GM23248 (cell line): ENCODE data around the gene NOTCH2. TPM values are rescaled to one million over a fixed set of nuclear protein-coding genes. Genes with fewer than 3 reads are reported as not detected.

Experiments used
- DNase-seq: peaks from one replicate; pipeline ENCODE4 v3.0.0-alpha.2; 2015
- H2AFZ ChIP-seq: fragments of 200-600 bp; sonication (generic); 2 replicates; pipeline ENCODE4 v1.6.1; 2016; ENCODE audit warnings: antibody characterized with exemption
- H3F3A ChIP-seq: fragments of 200-600 bp; sonication (generic); 2 replicates; pipeline ENCODE4 v1.6.1; 2016; ENCODE audit warnings: mild to moderate bottlenecking, antibody characterized with exemption, mixed run types; ENCODE audit not compliant: insufficient read depth
- H3K27ac ChIP-seq: fragments of 200-600 bp; sonication (generic); 2 replicates; pipeline ENCODE4 v1.5.1; 2016; ENCODE audit warnings: mild to moderate bottlenecking
- H3K27me3 ChIP-seq: fragments of 200-600 bp; sonication (generic); replicated peaks from 2 replicates; pipeline ENCODE4 v1.6.1; 2016; ENCODE audit warnings: mild to moderate bottlenecking; ENCODE audit not compliant: insufficient read depth
- H3K36me3 ChIP-seq: fragments of 200-600 bp; sonication (generic); 2 replicates; pipeline ENCODE4 v1.6.1; 2016; ENCODE audit warnings: low read depth, mild to moderate bottlenecking
- H3K4me1 ChIP-seq: fragments of 200-600 bp; sonication (generic); 2 replicates; pipeline ENCODE4 v1.6.1; 2016; ENCODE audit warnings: mild to moderate bottlenecking; ENCODE audit not compliant: insufficient read depth
- H3K4me2 ChIP-seq: fragments of 200-600 bp; sonication (generic); one replicate; pipeline ENCODE4 v1.6.1; 2016; ENCODE audit warnings: mild to moderate bottlenecking; ENCODE audit not compliant: unreplicated experiment
- H3K4me3 ChIP-seq: fragments of 200-600 bp; sonication (generic); 2 replicates; pipeline ENCODE4 v1.5.1; 2016; ENCODE audit warnings: mild to moderate bottlenecking
- H3K79me2 ChIP-seq: fragments of 200-600 bp; sonication (generic); 2 replicates; pipeline ENCODE4 v1.6.1; 2016; ENCODE audit warnings: mild to moderate bottlenecking; ENCODE audit not compliant: insufficient read depth
- H3K9ac ChIP-seq: fragments of 200-600 bp; sonication (generic); 2 replicates; pipeline ENCODE4 v1.6.1; 2016; ENCODE audit warnings: mild to moderate bottlenecking
- H3K9me2 ChIP-seq: fragments of 200-600 bp; sonication (generic); 2 replicates; pipeline ENCODE4 v1.6.1; 2016; ENCODE audit warnings: mixed run types, mild to moderate bottlenecking, moderate library complexity; ENCODE audit not compliant: insufficient read depth
- H3K9me3 ChIP-seq: fragments of 200-600 bp; sonication (generic); one replicate; pipeline ENCODE4 v1.6.1; 2017; ENCODE audit warnings: low read depth
- H4K20me1 ChIP-seq: fragments of 200-600 bp; sonication (generic); 2 replicates; pipeline ENCODE4 v1.6.0; 2016; ENCODE audit not compliant: insufficient read depth
- EZH2 ChIP-seq: fragments of 200-600 bp; sonication (generic); IDR thresholded peaks from 2 replicates; pipeline ENCODE4 v1.6.1; 2018; ENCODE audit warnings: antibody characterized with exemption, mild to moderate bottlenecking; ENCODE audit not compliant: insufficient read depth, poor library complexity, severe bottlenecking
- EZH2phosphoT487 ChIP-seq: fragments of 200-600 bp; sonication (generic); IDR thresholded peaks from 2 replicates; pipeline ENCODE4 v1.6.1; 2018; ENCODE audit warnings: antibody characterized with exemption, moderate library complexity, mild to moderate bottlenecking, low read depth; ENCODE audit not compliant: insufficient read depth
- WGBS, 2 experiments: methylation state at CpG; one replicate each; pipeline ENCODE4 v1.1.6; 2015 to 2017; ENCODE audit warnings: low lambda C conversion rate in 2 of 2, low coverage in 1 of 2; ENCODE audit errors: missing lambda C conversion rate in 2 of 2; 5-methylcytosine and 5-hydroxymethylcytosine counted together
- in situ Hi-C: fragments of 300-500 bp; cut with MboI; formaldehyde crosslinking; loops from 2 replicates; pipeline ENCODE4 v1.15.0; 2020
- polyA plus RNA-seq: library from polyadenylated mRNA; unstranded; fragments of >200 nt; fragmentation: Nextera tagmentation; extraction: Ambion mirVana; gene quantifications from 2 replicates; pipeline ENCODE4 v1.2.1, GENCODE V29; 2016
- total RNA-seq: library from RNA; depleted of rRNA; stranded (reverse); fragments of >200 nt; shearing (Covaris generic); gene quantifications from 2 replicates; pipeline ENCODE4 v1.2.3, GENCODE V29; 2014

NOTCH2 gene
- total and polyA plus RNA-seq, 2 experiments from 2014 or later = 45.2 to 136 TPM

GRCh38 chr1:119920104-119920968 lies 149.1 kb downstream of the NOTCH2 start:
- in situ Hi-C loops = no loop called here

GRCh38 chr1:119919241-119919640 lies 150.2 kb downstream of the NOTCH2 start:
- Histone ChIP-seq H3K27ac (no peak overlapping the region), H3K27me3 (no peaks in the 10 kb centered on the region), H3F3A (no peaks in the 10 kb centered on the region), H3K79me2 (no peaks in the 10 kb centered on the region), H3K4me2 (no peak overlapping the region), H3K36me3 (peaks cover 86% of the 10 kb centered on the region), H3K9me3 (no peaks in the 10 kb centered on the region), H3K4me1 (no peaks in the 10 kb centered on the region), H4K20me1 (no peaks in the 10 kb centered on the region), H3K9me2 (no peaks in the 10 kb centered on the region), H3K4me3 (no peak overlapping the region), H2AFZ (no peak overlapping the region), H3K9ac (no peak overlapping the region)
- TF ChIP-seq EZH2phosphoT487 (no peak), EZH2 (no peak)
- 95 to 96% methylated on average over 7 of the region's 7 CpGs for WGBS, 2 experiments
- DNase-seq = no peak
- in situ Hi-C loops = no loop called here

More at GRCh38 chr1:119920104-119920968, 149.1 kb downstream of the NOTCH2 start:
- H3K4me1 ChIP-seq = no peaks in the 10 kb centered on the region
- H3K9me2 ChIP-seq = no peaks in the 10 kb centered on the region
- no peaks in the 10 kb centered on the region for H3K27me3 ChIP-seq
- no peaks in the 10 kb centered on the region for H3K9me3 ChIP-seq
- H3K4me2 ChIP-seq = no peak overlapping the region
- no peak overlapping the region for H3K9ac ChIP-seq
- H3F3A ChIP-seq = no peaks in the 10 kb centered on the region
- no peak overlapping the region for H3K27ac ChIP-seq
- H4K20me1 ChIP-seq = no peaks in the 10 kb centered on the region
- H3K36me3 ChIP-seq = peaks cover 88% of the 10 kb centered on the region
- no peak overlapping the region for H2AFZ ChIP-seq
- no peak overlapping the region for H3K4me3 ChIP-seq
- no peaks in the 10 kb centered on the region for H3K79me2 ChIP-seq
- WGBS, 2 experiments = 87 to 90% methylated on average over 8 of the region's 8 CpGs
- DNase-seq = no peak
- TF ChIP-seq EZH2 (no peak), EZH2phosphoT487 (no peak)

- no peaks in the 10 kb centered on the region for H3K9me2 ChIP-seq
- H2AFZ ChIP-seq = no peak overlapping the region
- 98% methylated on average over 7 of the region's 7 CpGs for WGBS, 2 experiments
- no peaks in the 10 kb centered on the region for H3F3A ChIP-seq
- H3K27me3 ChIP-seq = no peaks in the 10 kb centered on the region
- in situ Hi-C loops = no loop called here
- H3K4me3 ChIP-seq = no peak overlapping the region
- peaks cover 83% of the 10 kb centered on the region for H3K36me3 ChIP-seq
- no peak for TF ChIP-seq EZH2phosphoT487
- no peak for TF ChIP-seq EZH2
- no peaks in the 10 kb centered on the region for H4K20me1 ChIP-seq
- H3K4me2 ChIP-seq = no peak overlapping the region
- H3K79me2 ChIP-seq = no peaks in the 10 kb centered on the region
- no peak overlapping the region for H3K27ac ChIP-seq
- H3K9ac ChIP-seq = no peak overlapping the region
- no peak for DNase-seq
- no peaks in the 10 kb centered on the region for H3K9me3 ChIP-seq
- H3K4me1 ChIP-seq = no peaks in the 10 kb centered on the region
These were observed 151.2 kb downstream of the NOTCH2 start for GRCh38 chr1:119918301-119918700.

GRCh38 chr1:119917304-119918055 lies 152.0 kb downstream of the NOTCH2 start:
- Histone ChIP-seq H3K36me3 (peaks cover 81% of the 10 kb centered on the region), H3K4me1 (no peaks in the 10 kb centered on the region), H4K20me1 (no peaks in the 10 kb centered on the region), H3K4me2 (no peak overlapping the region), H3K9me2 (no peaks in the 10 kb centered on the region), H3K27ac (no peak overlapping the region), H3K4me3 (no peak overlapping the region), H3F3A (no peaks in the 10 kb centered on the region), H2AFZ (no peak overlapping the region), H3K27me3 (no peaks in the 10 kb centered on the region), H3K9ac (no peak overlapping the region), H3K79me2 (no peaks in the 10 kb centered on the region), H3K9me3 (no peaks in the 10 kb centered on the region)
- in situ Hi-C loops = no loop called here
- 92 to 97% methylated on average over 5 of the region's 5 CpGs for WGBS, 2 experiments
- no peak for TF ChIP-seq EZH2
- no peak for TF ChIP-seq EZH2phosphoT487
- DNase-seq = no peak
